SK-N-MC (cell line): ENCODE measurements around the gene ST8SIA4.

Source experiments
- DNase-seq: peaks from one replicate; pipeline ENCODE4 v3.0.0-alpha.2; 2011; ENCODE audit warnings: low read depth, low spot score
- H3K27ac ChIP-seq: fragments of 200-600 bp; sonication (generic); 2 replicates; pipeline ENCODE4 v1.5.1; 2016; ENCODE audit warnings: mixed run types
- H3K36me3 ChIP-seq: fragments of 200-600 bp; sonication (generic); 2 replicates; pipeline ENCODE4 v1.6.1; 2017; ENCODE audit warnings: antibody characterized with exemption, low read length, mixed read lengths; ENCODE audit not compliant: insufficient read depth
- H3K4me3 ChIP-seq: fragments of 200-600 bp; sonication (generic); 2 replicates; pipeline ENCODE4 v1.5.1; 2016
- H3K9ac ChIP-seq: fragments of 200-600 bp; sonication (generic); 2 replicates; pipeline ENCODE4 v1.8.0; 2017; ENCODE audit warnings: mixed run types, mixed read lengths; ENCODE audit not compliant: insufficient read length
- H3K9me3 ChIP-seq: fragments of 200-600 bp; sonication (generic); 2 replicates; pipeline ENCODE4 v1.6.1; 2017; ENCODE audit warnings: low read depth, mild to moderate bottlenecking, antibody characterized with exemption, low read length, moderate library complexity, mixed read lengths
- EZH2 ChIP-seq: fragments of 200-600 bp; sonication (generic); IDR thresholded peaks from one replicate; pipeline ENCODE4 v1.6.1; 2017; ENCODE audit warnings: antibody characterized with exemption
- FOXP2 ChIP-seq: optimal IDR thresholded peaks from 2 replicates; pipeline ENCODE3; 2011; ENCODE audit warnings: mild to moderate bottlenecking, moderate library complexity; ENCODE audit not compliant: insufficient read depth; ENCODE audit errors: extremely low read length, control extremely low read depth
- POLR2AphosphoS5 ChIP-seq: IDR thresholded peaks from 2 replicates; pipeline ENCODE4 v1.6.1; 2012; ENCODE audit warnings: mild to moderate bottlenecking, low read depth, low read length, borderline replicate concordance

ST8SIA4 gene

GRCh38 chr5:100797861-100798260 is 105.2 kb downstream of the ST8SIA4 start:
- no peaks in the 10 kb centered on the region for H3K36me3 ChIP-seq
- DNase-seq, result no peak
- H3K9ac ChIP-seq, result no peak overlapping the region
- H3K27ac ChIP-seq, result no peak overlapping the region
- no peak for TF ChIP-seq POLR2AphosphoS5
- no peak for TF ChIP-seq EZH2
- TF ChIP-seq FOXP2, result no peak
- H3K4me3 ChIP-seq, result no peak overlapping the region
- H3K9me3 ChIP-seq, result no peaks in the 10 kb centered on the region

DNA sequence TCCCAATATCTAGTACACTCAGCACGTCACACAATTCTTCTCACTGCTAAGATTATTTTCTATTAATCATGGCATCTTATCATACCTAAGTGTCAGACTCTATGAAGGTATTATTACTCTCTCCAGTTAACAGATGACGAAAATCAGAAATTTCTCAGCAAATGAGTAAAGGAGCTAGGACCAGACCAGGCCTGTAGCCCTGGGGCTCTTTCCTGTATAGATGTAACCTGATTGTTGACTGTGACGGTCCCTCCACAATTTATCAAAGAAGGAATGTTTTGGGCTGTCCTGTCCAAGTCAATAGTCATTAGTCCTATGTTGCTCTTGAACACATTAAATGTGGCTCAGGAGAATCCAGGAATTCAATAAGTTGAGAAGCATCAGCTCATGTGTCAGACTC is 106.2 kb downstream of the ST8SIA4 start:
- no peaks in the 10 kb centered on the region for H3K9me3 ChIP-seq
- no peak overlapping the region for H3K9ac ChIP-seq
- no peak overlapping the region for H3K4me3 ChIP-seq
- DNase-seq, result no peak
- no peak for TF ChIP-seq FOXP2
- TF ChIP-seq POLR2AphosphoS5, result no peak
- TF ChIP-seq EZH2, result no peak
- no peak overlapping the region for H3K27ac ChIP-seq
- no peaks in the 10 kb centered on the region for H3K36me3 ChIP-seq

DNA sequence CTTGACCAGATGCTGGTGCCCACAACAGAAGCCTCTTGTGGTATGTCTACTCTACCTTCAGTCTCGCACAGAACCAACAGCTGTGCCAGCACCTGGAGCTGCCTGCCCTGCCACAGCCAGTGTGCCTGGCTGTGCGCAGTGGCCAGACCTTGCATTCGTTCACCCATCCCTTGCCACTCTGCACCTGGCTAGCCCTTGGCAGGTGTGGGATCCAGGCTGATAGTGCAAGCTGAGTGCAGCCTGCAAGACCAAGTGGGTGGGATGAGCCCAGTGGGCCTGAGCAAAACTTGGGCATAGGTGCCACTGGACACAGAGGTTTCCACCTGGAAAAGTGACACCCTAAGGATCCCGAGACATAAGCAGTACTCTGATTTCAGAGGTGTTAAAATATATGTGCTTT is 108.2 kb downstream of the ST8SIA4 start:
- H3K9me3 ChIP-seq, result no peaks in the 10 kb centered on the region
- TF ChIP-seq FOXP2 (no peak), POLR2AphosphoS5 (no peak), EZH2 (no peak)
- no peak overlapping the region for H3K9ac ChIP-seq
- H3K27ac ChIP-seq, result no peak overlapping the region
- H3K36me3 ChIP-seq, result no peaks in the 10 kb centered on the region
- no peak for DNase-seq
- no peak overlapping the region for H3K4me3 ChIP-seq

- DNase-seq, result no peak
- H3K9ac ChIP-seq, result no peak overlapping the region
- H3K9me3 ChIP-seq, result no peaks in the 10 kb centered on the region
- no peak overlapping the region for H3K4me3 ChIP-seq
- no peak overlapping the region for H3K27ac ChIP-seq
- H3K36me3 ChIP-seq, result no peaks in the 10 kb centered on the region
- TF ChIP-seq EZH2, result no peak
- no peak for TF ChIP-seq POLR2AphosphoS5
- no peak for TF ChIP-seq FOXP2
These were observed 108.9 kb downstream of the ST8SIA4 start for GRCh38 chr5:100794218-100794617.

DNA sequence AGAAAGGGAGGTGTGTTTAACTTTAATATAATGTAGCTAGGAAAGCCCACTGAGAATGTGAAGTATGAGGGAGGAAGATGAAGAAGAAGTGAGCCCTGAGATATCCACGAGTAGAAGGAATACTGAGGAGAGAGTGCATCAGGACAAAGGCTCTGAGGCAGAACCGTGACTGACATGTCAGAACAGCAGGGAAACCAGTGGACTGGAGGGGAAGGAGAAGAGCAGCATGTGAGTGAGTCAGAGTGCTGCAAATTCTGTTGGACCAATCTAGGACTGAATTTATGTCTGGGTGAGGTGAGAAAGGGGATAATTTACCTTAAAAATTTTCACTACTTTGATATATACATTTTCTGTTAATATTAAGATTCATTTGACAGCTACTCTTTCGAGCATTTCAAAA is 110.3 kb downstream of the ST8SIA4 start:
- H3K36me3 ChIP-seq, result no peaks in the 10 kb centered on the region
- DNase-seq, result no peak
- TF ChIP-seq FOXP2 (no peak), POLR2AphosphoS5 (no peak), EZH2 (no peak)
- H3K9me3 ChIP-seq, result no peaks in the 10 kb centered on the region
- no peak overlapping the region for H3K9ac ChIP-seq
- no peak overlapping the region for H3K27ac ChIP-seq
- no peak overlapping the region for H3K4me3 ChIP-seq

DNA sequence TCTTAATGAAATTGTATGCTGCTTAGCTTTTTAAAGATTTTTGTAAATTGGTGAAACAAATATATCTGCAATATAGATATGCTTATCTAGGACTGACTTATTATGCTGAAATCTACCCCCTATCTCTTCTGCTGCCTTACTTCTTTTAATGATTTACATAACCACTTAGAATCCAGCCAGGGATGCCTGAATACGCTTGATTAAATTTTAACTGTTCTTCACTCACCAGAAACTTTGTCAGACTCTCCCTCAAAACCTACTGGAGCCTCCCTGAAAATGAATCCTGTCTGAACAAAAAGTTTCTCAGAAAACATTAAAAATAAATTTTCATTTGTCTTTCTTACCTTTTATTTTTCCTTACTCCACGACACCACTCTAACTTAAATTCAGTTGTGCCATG is 111.7 kb downstream of the ST8SIA4 start:
- H3K9me3 ChIP-seq, result no peaks in the 10 kb centered on the region
- H3K27ac ChIP-seq, result no peak overlapping the region
- H3K36me3 ChIP-seq, result no peaks in the 10 kb centered on the region
- TF ChIP-seq FOXP2, result no peak
- no peak for TF ChIP-seq POLR2AphosphoS5
- TF ChIP-seq EZH2, result no peak
- no peak overlapping the region for H3K4me3 ChIP-seq
- DNase-seq, result no peak
- H3K9ac ChIP-seq, result no peak overlapping the region

DNA sequence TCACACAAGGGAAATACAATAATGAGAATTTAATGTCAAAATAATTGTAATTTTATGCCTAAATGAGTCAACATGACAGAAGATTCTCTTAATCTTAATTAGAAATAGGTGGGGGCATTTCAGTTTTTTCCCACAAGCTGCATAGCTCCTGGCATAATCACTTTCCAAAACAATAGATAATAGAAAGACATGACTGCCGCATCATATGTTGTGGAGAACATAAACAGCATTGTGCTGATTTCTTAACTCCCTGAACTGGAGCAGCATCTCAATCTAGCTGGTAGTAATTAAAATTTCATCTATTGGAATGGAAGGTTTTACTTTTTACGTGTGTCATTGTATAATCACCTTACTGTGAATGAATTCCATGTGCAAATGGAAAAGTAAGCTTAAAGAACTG is 112.1 kb downstream of the ST8SIA4 start:
- no peak overlapping the region for H3K9ac ChIP-seq
- DNase-seq, result no peak
- H3K4me3 ChIP-seq, result no peak overlapping the region
- H3K9me3 ChIP-seq, result no peaks in the 10 kb centered on the region
- H3K36me3 ChIP-seq, result no peaks in the 10 kb centered on the region
- no peak overlapping the region for H3K27ac ChIP-seq
- TF ChIP-seq FOXP2 (no peak), POLR2AphosphoS5 (no peak)

- no peaks in the 10 kb centered on the region for H3K9me3 ChIP-seq
- no peak for DNase-seq
- no peak overlapping the region for H3K27ac ChIP-seq
- no peak overlapping the region for H3K4me3 ChIP-seq
- H3K9ac ChIP-seq, result no peak overlapping the region
- TF ChIP-seq EZH2 (no peak), FOXP2 (no peak), POLR2AphosphoS5 (no peak)
- no peaks in the 10 kb centered on the region for H3K36me3 ChIP-seq
These were observed 112.9 kb downstream of the ST8SIA4 start for GRCh38 chr5:100790170-100790665.

DNA sequence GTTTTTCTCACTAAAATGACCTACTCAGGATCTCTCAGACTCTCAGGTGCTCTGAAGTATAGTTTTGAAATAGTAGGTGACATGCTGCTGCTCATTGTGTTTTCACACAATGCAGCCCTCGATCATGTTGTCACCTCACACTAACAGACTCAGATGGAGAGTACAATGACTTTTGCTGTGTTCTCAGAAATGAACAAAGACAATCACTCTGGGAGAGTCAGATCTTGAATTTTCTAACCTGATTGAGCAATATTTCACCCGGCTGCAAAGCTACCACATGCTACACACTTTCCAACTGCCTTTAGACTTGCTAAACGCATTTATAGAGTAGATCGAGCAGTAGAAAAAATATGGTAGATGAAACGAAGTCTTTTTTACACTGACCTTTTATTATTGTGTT is 113.4 kb downstream of the ST8SIA4 start:
- no peak for DNase-seq
- Histone ChIP-seq H3K9ac (no peak overlapping the region), H3K9me3 (no peaks in the 10 kb centered on the region), H3K27ac (no peak overlapping the region), H3K36me3 (no peaks in the 10 kb centered on the region), H3K4me3 (no peak overlapping the region)
- TF ChIP-seq POLR2AphosphoS5 (no peak), EZH2 (no peak), FOXP2 (no peak)

- Histone ChIP-seq H3K27ac (no peak overlapping the region), H3K9ac (no peak overlapping the region), H3K36me3 (no peaks in the 10 kb centered on the region), H3K9me3 (no peaks in the 10 kb centered on the region), H3K4me3 (no peak overlapping the region)
- no peak for TF ChIP-seq POLR2AphosphoS5
- TF ChIP-seq EZH2, result no peak
- DNase-seq, result no peak
These were observed 114.7 kb downstream of the ST8SIA4 start for GRCh38 chr5:100788417-100788816.
